ENCODE results near the gene ETV6.

The ETV6 gene

DNA sequence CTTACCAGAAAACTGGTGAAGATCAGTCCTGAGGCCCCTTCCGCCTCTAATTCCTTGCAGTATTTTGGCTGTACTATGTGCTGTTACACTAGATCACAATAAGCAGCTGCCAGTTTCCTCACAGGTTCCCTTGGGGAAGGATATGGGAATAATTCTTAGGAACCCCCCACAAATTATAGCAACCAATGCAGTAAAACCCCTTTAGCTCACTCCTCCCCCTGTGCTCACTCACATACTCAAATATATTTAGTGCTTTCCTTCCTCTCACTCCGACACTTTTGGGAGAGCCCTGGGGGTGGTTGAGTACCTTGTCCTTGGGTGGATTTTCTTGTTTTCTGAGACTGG, 162.7 kb downstream of the ETV6 start:
- DNase-seq = no peak

DNA sequence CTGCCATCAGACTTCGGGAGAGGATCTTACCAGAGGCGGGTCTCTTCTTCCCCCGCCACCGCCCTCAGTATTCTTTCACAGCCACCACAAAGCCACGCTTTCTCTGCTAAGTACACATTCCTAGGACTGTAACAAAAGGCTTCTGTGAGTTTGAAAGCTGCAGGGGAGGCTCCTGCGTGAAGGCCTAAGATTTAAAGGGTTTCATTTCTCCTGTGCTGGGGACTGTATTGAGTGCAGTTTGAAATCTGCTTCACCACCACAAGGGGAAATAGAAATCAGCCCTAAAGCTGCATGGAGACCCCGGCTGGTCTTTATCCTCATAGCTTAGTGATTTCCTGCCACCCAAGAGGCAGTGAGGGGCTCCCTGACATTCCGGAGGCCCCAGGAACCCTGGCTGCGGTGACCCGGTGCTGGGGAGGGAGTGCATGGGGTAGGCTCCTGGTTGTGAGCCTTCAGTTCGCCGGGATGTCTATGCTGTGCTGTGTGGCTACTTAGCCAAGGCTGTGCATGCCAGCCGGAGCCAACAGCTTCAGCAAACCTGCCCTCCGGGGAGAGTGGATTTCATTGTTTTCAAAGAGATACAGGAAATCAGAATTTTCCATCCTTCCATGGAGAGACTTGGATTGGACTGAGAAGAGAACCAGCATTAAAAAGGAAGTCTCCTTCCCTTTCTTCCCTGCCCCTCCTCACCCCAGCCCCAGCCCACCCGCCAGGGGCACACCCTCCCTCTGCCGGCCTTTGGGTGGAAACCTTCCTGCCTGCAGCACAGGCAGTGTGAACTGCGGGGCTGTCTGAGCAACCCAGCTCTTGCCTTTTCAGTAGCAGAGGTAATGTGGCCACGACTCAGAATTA, 163.3 kb downstream of the ETV6 start:
- DNase-seq = no peak

DNA sequence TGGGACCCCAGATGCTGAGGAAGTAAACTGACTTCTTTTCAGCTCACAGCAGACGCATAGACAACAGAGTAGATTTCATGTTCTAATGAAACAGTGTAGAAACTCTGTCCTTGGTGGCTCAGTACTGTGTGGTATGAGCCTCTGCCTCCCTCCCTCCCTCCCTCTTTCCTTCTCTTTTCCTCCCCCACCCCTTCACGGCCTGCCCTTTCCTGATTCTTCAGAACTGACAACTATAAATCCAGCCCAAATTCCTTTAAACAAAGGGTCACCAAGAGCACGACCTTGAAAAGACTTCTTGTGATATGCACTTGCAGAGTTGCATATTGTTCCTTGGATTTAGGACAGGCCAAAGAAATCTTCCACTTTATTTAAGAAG, 164.0 kb downstream of the ETV6 start:
- no peak for DNase-seq

DNA sequence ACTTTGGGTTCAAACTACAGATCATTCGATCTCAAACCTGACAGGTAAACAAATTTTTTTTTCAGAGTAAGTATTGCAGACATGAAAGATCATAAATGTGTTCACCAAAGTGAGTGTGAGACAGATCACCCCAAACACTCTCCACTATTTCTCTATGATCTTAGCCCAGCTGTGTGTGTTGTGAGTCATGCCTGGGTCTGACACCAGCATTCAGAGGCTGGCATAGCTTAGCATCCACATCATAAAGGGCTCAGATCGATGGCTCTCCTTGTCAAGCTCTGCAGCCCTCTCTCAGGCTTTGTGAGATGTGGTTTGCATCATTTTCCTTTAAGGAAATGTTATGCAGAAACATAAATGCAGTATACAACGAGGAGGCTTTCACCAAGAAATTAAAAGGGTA, 164.9 kb downstream of the ETV6 start:
- no peak for DNase-seq

DNA sequence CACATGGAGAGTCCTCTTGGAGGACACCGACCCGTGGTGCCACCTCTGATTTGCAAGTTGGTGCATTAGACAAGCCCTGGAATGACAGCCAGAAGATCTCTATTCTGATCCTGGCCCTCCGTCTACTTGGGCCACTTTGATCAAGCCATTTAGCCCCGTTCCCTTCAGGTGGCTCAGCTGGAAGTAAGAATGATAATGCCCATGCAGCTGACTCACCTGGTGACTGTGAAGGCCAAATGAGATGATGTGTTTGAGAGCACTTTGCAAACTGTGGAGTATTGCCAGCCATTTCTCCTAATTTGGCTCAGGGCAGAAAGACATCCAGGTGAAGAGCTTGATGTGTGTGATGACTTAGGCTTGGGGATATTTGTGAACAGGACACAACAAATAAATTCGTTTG, 165.9 kb downstream of the ETV6 start:
- DNase-seq = no peak

DNA sequence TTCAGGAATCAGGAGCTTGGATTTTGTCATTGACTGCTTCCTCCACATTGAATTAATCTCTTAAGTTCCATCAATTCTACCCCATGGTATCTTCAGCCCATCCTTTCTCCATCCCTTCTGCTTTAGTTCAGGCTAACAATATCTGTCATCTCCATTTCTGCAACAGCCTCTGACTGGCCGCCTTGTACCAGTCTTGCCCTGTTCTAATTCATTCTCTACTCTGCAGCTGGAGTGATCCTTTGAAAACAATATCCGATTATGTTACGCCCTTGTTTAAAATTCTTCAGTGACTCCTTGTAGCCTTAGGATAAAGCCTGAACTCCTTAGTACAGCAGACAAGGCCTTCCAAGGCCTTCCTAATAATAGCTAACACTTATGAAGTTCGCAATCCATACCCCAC, 170.2 kb downstream of the ETV6 start:
- no peak for DNase-seq

DNA sequence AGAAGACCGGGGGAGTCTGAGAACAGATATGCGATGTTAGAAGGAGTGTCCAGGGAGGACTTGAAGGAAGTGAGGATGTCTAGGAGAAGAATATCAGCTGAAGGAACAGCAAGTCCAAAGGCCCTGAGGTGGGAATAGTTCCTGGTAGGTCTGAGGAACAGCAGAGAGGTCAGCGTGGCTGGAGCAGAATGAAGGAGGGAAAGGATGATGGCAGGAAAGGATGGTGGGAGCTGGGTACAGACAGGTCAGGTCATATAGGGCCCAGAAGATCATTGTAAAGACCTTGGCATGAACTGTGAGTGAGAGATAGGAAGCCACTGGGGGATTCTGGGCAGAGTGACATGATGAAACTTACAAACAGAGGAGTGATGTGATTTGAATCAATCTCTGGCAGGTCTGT, 171.0 kb downstream of the ETV6 start:
- DNase-seq = no peak

DNA sequence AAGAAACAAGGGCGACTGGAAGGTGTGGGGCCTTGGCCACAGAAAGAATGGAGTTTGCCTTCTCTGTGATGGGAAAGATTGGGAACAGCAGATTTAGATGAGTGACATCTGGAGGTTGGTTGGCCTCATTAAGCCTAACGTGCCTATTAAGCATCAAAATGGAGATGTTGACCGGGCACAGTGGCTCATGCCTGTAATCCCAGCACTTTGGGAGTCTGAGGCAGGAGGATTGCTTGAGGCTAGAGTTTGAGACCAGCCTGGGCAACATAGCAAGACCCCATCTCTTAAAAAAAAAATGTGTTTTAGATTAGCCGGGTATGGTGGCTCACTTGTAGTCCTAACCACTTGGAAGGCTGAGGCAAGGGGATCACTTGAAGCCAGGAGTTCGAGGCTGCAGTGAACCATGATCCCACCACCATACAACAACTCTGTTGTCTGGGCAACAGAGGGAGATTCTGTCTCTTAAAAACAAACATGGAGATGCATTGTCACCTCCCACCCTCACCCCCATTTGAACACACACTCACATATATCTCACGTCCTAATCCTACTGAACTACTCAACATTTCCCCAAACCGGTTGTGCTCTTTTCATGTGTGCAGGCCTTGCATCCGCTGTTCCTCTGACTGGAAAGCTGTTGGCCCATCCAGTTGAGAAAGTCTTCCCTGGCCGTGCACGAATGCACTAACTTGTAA, 172.1 kb downstream of the ETV6 start:
- no peak for DNase-seq

DNA sequence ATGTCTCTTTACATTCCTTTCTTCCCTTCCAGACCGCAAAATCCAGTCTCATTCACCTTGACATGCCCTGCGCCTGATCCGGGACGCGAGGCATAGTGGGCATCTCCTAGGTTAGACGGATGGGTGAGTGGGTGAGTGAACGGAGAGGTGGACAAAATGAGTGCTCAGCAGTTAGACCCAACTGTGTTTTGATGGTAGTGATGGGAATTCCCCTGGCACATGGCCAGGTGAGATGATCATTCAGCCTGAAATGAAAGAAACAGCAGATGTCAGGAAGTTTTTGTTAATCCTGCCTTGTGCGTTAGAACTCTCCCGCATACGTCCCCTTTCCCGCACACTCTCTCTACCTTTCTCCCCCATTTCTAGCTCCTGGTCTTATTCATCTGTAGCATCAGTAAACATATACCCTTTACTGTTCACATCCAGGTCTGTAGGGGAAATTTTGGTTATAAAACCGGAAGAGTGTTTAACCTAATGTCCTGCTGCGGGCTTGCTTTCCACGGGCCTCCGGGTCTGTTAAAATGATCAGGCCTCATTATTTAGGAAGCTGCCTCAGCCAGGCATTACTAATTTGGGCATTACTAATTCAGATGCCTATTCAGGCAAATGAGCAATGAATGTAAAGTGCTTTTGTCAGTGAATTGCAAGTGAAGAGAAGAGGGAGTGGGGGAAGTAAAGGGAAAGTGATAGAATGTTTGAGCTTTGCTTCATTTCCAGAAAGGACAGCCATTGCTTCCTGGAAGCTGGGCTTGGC, 172.8 kb downstream of the ETV6 start:
- peak; percentile 64 for DNase-seq

DNA sequence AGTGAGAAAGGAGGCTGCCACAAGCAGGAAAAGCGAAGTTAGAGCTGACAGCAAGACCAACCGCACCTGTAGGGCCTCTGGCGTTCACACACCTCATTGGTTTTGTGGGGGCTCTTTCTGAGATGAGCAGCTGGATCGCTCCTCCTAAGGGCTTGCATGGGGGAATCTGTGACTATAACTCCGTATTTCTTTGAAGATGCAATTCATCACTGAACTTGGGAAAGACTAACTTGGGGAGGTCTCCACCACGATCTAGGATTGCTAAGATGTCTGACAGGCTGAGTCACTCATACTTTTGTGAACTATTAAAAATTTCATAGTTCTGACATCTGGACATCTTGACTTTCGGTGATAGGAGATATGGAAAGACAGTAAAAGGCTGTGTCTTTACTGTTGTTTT, 173.6 kb downstream of the ETV6 start:
- no peak for DNase-seq

DNA sequence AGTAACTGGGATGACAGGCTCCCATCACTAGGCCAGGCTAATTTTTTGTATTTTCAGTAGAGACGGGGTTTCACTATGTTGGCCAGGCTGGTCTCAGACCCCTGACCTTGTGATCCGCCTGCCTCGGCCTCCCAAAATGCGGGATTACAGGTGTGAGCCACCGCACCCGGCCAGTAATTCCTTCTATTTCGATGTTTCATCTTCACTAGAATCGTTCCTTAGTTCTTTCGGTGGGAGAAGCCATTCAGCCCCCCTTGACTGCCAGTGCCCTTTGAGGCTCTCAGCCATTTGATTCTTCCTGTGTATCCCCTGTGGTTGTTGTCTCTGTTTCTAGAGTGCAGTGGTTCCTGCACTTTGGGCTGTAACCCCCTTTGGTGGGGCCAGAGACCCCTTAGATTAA, 174.1 kb downstream of the ETV6 start:
- no peak for DNase-seq

DNA sequence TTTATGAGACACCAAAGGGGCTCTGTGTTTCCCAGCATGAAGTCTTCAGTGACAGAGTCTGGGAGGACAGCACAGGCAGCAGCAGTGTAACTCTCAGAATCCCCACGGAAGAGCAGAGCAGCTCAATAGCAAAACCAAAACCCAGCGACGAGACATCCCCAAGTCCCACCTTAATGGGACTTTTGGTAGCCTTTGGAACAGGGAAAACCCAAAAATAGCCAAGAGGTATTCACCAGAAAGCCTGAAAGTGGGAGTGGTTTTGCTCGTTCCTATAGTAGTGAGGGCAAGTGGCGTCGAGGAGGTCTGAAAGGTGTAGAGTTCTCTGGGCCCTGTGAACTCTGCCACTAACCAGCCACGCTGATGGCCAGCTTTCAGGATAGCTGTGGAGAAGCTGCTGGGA, 174.6 kb downstream of the ETV6 start:
- DNase-seq = no peak

DNA sequence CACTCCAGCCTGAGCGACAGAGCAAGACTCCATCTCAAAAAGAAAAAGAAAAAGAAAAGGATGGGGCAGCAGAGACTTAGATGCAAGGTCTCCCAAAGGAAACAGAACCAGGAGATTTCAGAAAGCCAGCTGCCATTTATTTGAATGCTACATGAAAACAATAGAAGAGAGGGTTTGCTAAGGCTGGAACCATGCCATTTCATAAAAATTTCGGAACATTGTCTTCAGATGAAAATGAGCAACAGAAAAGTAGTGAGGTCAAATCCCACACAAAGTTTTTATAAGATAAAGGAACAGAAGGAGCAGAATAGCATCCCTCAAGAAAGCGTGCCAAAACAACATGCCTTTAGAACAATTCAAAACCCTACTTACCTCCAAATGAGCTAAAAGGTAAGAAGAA, 175.3 kb downstream of the ETV6 start:
- DNase-seq = no peak

DNA sequence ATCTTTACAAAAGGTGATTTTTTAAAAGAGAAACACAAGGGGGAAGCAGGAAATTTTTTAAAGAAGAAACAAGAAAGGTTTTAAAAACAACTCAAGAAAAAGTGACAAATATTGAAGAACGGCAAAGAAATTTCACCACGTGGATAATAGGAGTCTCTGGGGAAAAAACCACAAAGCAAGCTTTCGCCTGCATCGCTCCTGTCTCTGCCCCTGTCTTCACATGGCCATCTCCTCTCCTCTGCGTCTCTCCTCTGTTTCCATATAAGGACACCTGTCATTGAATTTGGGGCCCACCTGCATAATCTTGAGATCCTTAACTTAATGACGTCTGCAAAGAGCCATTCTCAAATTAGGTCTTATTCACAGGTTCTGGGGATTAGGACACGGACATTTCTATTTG, 175.8 kb downstream of the ETV6 start:
- DNase-seq = no peak

DNA sequence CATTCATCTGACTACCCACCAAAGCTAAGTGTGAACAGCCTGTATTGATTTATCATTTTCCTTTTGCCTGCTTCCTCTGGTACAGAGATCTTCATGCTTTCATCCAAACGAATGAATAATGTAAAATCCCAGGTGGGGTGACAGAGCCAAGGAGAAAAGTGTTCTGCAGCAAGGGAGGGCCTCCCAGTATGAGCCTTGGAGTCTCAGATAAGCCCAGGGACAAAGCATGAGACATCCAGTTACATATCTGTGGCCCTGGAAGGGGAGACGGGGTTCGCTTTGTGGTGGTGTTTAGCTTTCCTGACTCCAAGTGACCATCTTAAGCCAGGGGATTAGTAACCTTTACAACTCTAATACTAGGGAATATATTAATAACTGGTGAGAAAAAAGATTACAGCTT, 177.1 kb downstream of the ETV6 start:
- DNase-seq = no peak

DNA sequence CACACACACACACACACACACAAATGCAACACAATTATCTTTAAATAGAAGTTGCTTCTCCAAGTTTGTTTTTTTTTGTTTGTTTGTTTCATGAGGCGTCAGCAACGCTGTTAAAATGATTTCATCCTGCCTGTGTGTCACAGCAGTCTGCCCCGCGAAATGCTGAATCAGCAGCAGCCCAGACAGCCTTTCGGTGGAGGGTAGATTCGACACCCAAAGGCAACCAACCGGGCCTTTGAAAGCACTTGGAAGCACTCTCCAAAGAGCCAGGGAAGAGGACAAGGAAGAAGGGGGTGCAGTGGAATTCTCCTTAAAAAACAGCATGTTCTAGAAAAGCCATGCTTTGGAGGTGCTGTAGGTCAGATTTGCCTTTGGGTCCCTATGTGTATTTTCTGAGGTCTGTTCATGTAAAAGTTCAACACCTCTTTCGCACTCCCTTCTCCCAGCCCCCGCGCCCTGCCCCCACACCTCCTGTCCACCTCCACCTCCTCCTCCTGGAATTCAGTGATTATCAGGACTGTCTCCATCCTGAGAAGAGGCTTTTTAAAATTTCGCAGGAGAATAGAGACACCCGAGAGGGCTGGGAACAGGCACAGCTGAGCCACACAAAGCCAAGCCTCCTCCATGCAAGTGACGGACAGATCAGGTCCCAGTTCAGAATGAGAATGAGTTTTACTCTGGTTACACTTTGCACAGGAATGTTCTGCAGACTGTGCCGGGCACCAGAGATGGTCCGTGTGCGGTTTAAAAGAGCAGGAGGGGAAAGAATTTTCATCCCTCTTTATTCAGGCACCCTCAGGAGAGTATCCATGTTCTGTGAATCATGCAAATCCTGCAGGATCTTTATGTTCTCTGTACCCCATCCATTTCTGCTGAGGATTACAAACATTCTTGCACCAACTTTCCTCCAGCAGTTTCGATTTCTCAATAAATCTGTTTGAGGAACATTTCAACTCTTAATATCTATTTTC, 177.9 kb downstream of the ETV6 start:
- DNase-seq = no peak

DNA sequence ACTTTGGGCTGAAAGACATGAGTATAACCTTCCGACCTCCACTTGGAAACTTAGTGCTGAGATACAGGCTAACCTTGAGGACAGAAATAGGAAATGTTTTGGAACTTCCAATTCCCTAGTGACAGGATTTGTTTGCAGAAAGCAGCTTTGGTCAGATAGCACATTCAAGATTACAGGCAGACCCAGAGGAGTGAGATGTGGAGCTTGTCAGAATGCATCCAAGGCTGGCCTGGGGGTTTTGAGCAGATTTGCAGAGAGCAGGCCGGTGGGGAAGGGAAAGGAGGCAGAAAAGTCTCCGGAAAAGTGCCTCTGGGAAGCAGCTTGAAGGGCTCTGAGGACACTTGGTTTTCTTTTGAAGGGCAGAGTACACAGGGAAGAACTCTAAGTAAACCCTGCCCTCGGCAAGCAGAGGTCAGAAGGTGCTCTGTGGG, 180.3 kb downstream of the ETV6 start:
- DNase-seq = no peak

DNA sequence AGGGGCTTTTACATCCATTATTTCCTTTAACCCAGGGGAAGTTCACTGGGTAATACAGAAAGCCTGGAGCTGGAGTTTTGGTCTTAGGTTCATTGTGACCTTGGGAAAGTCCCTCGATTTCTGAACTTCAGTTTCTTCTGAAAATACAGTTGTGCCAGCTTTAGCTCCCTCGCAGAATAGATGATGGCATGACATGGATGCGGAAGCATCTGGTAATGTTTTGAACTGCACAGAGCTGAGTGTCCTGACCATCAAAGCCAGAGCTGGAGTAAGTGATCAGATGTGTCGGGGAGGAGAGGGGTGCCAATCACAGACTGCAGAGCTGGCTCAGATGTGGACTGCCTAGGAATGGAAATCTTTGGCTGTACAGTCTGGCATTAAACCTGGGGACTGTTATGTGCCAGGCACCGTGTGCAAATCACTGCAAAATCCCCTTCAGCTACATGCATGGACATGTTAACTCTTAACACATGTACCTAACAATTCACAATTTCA, 180.9 kb downstream of the ETV6 start:
- no peak for DNase-seq

DNA sequence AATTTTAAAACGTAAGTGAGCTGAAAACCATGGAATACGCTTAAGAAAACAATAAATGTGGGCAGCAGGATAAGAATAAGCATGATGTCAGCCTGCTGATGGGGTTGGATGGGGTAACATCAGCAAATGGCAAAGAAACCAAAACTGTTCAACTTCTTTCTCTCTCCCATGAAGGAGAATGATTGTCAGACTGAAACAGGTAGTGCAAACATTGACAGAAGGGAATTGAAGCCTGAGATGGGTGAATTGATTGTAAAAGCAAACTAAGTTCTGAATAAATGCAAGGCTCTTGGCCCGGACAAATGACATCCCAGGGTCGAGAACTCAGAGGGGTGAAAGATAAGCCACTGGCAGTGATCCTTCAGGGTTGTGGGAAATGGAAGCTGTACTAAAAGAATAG, 182.6 kb downstream of the ETV6 start:
- DNase-seq = no peak

DNA sequence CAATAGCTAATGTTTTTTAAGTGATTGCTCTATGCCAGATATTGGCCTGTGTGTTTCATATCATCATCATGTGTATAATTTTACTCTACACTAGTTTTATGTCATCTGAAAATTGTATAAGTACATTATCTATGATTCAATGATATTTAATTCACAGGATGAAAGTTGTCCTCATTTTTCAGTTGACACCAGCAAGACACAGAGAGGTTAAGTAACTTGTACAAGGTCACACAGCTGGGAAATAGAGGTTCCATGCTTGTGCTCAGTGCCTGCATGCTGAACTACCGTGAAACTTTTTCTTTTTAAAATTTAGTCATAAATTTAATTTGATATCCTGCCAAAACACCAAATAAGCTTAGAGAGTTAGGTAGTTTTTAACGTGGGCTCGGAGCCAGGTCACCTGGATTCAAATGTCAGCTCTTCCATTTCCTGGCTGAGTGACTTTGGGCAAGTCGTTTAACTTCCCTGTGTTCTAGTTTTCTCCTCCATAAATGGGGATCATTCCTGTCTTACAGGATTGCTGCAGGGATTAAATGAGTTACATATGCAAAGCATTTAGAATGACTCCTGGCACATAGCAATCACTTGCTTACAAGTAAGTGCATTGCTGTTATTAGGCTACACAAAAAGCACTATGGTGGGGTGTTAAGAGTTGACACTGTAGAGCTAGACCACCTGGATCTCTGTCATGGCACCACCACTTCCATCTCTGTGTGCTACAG, 183.9 kb downstream of the ETV6 start:
- no peak for DNase-seq

DNA sequence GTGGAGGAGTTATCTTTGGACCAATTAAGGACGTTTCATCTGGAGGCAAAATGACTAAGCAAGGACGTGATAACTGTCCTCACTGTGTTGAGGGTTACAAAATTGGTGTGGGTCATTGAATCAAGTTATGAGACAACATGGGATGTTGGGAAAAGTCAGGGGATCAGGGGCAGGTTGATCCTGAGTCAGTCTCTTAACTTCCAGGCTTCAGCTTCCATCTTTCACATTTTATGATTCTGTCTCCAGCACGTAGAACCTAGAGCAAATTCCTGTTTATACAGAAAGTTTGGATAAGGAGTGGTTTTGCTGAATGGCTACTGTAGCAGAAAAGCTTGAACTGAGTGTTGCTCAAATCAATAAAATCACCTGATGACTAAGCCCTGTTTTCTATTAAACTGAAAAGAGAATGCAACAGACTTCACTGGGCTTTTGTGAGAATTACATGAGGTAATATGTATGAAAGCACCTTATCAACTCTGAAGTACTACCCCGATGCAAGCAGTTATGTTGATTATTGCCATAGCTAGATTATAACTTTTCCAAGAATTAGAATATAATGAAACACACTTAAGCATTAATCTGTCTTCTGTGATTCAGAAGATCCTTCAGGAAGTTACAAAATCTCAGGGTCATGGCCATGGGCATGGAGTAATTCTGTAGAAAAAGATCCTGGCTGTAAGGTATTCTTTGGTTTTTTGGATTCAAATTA, 184.8 kb downstream of the ETV6 start:
- no peak for DNase-seq

All from stimulated activated naive CD4-positive, alpha-beta T cell treated with Interleukin-2 at 50 U/mL for 16 hours (primary cell).